Motor neuron (in vitro differentiated cells): ENCODE measurements around the gene S100PBP. TPM values are rescaled to one million over a fixed set of nuclear protein-coding genes. Genes with fewer than 3 reads are reported as not detected.
"Not testable (repeated sequence)": the region's sequence is repeated elsewhere in the genome, so short reads cannot be mapped to it uniquely, and the experiment has no call there.

Experiments used
- ATAC-seq, 8 experiments: fragments of 200-7000 bp; cut with Tn5 transposase; replicated peaks in 6 of 8; 2 replicates each; pipeline ENCODE4 v1.8.0; 2021; ENCODE audit warnings: mild to moderate bottlenecking in 8 of 8, moderate library complexity in 8 of 8
- H3K27ac ChIP-seq, 2 donors: fragments of 250-450 bp; sonication (Bioruptor Pico); 2 replicates each; pipeline ENCODE4 v1.9.0; 2021; ENCODE audit warnings: antibody characterized with exemption in 2 of 2, mild to moderate bottlenecking in 2 of 2, moderate library complexity in 1 of 2
- H3K4me1 ChIP-seq, 2 donors: fragments of 250-450 bp; sonication (Bioruptor Pico); replicated peaks in 1 of 2; 2 replicates each; pipeline ENCODE4 v1.6.1; 2021; ENCODE audit warnings: antibody characterized with exemption in 2 of 2, mild to moderate bottlenecking in 2 of 2, moderate library complexity in 1 of 2
- H3K4me3 ChIP-seq, 5 donors: fragments of 250-450 bp; sonication (Bioruptor Pico); 2 replicates each; pipeline ENCODE4 v1.9.0; 2021; ENCODE audit warnings: antibody characterized with exemption in 5 of 5, mild to moderate bottlenecking in 5 of 5, moderate library complexity in 4 of 5
- WGBS, 10 experiments: fragments of 450-650 bp; shearing (Covaris generic); methylation state at CpG; one replicate each; pipeline ENCODE4 v1.0.0; 2022; 5-methylcytosine and 5-hydroxymethylcytosine counted together
- in situ Hi-C, 9 experiments: fragments of 400-800 bp; cut with MboI; loops; one replicate each; pipeline ENCODE4 v1.15.0; 2021; ENCODE audit warnings: low sequenced_read_pairs in 9 of 9, low pct_unique_long_range_greater_than_20kb in 2 of 9; ENCODE audit not compliant: unreplicated experiment in 9 of 9
- total RNA-seq, 8 experiments: library from RNA; unstranded; fragments of 300-600 nt; gene quantifications; 2 replicates each; pipeline versions ENCODE4 v1.2.3 to v1.2.4, GENCODE V29; 2022

Gene S100PBP
- total RNA-seq, 8 experiments from 2014 or later, result 20.3 to 57.0 (median 32.9) TPM

DNA sequence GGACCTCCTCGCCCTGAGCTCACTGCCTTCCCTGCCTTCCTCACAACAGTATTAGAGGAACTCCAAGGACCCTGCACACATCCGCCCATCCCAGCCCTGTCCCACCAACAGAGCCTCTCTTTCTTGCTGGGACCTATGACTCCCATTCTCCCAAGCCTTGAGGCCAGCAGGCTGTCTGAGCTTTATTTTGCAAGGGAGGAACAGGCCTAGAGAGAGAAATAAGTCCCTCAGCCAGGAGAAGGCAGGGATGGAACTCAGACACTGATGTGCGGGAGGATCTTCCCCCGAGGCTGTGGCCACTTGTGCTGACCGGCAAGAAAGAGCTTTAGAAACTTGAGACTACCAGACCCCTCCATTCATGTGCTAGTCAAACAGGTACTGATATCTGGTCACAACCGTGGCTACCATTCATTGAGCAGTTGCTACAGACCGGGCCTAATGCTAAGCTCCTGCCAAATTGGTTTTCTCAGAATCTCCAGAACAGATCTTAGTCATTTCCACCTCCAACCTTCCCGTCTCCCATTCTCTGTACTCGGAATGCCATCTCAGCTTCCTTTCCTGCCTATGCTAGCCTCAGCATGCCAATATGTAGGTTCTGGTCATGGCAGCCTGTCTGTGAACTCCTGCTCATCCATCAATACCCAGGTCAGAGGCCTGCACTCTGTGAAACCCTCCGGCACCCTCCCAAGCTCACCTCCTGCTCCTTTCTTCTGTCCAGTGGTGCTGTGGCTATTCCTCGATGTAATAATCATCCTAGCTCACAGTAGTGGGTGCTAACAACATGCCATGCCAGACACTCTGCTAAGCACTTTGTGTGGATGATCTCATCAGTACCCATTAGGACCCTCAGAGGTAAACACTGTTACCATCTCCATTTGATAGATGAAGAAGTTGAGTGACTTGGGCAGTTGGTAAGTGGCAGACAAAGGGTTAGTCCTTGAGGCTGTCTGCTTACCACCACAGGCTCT is 79.9 kb downstream of the S100PBP start:
- WGBS, 10 experiments, result 60 to 100% (median 83%) methylated on average over 1 to 11 of the region's 11 CpGs
- no peak overlapping the region for H3K27ac ChIP-seq
- H3K4me1 ChIP-seq, result peaks cover 20 to 25% of the 10 kb centered on the region in 2 donors
- no peak for ATAC-seq
- no peak overlapping the region for H3K4me3 ChIP-seq
- in situ Hi-C loops, result no loop called here

DNA sequence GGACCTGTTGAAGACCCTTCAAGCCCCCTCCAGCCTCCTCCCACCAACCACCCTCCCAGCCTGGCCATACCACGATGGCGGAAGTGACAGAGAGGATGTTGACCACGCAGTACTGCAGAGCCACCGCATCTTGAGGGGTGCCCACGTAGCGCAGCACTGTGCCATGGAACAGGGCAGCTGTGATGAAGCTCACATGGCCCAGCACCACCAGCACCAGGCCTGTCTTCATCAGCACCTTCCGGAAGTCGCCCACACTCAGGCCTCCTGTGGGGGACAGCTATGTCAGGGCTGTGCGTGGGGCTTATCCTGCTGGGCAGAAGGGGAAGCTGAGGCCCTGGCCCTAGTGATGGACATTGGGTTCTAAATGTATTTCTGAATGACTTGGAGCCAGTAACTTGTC is 80.6 kb downstream of the S100PBP start:
- no peak for ATAC-seq
- 83 to 100% (median 94%) methylated on average over 1 to 9 of the region's 9 CpGs; no CpG with 5 or more reads in 5 of the 10 experiments for WGBS, 10 experiments
- no peak overlapping the region for H3K4me3 ChIP-seq
- H3K4me1 ChIP-seq, result peaks cover 17 to 19% of the 10 kb centered on the region in 2 donors
- in situ Hi-C loops, result no loop called here
- H3K27ac ChIP-seq, result no peak overlapping the region

GRCh38 chr1:32898958-32899357 is 81.5 kb downstream of the S100PBP start:
- Histone ChIP-seq H3K4me1 (peaks cover 12 to 14% of the 10 kb centered on the region in 2 donors), H3K4me3 (no peak overlapping the region), H3K27ac (no peak overlapping the region)
- in situ Hi-C loops, result no loop called here
- no peak for ATAC-seq
- WGBS, 10 experiments, result 93 to 100% (median 95%) methylated on average over 1 to 3 of the region's 3 CpGs; no CpG with 5 or more reads in 6 of the 10 experiments

GRCh38 chr1:32899586-32900296 is 82.3 kb downstream of the S100PBP start:
- H3K4me3 ChIP-seq, result no peak overlapping the region
- peaks cover 4 to 6% of the 10 kb centered on the region in 2 donors for H3K4me1 ChIP-seq
- in situ Hi-C loops, result no loop called here
- ATAC-seq, result no peak
- no peak overlapping the region for H3K27ac ChIP-seq
- 0 to 70% (median 51%) methylated on average over 1 to 4 of the region's 7 CpGs; no CpG with 5 or more reads in 3 of the 10 experiments for WGBS, 10 experiments

GRCh38 chr1:32900371-32900955 is 83.0 kb downstream of the S100PBP start:
- in situ Hi-C loops, result no loop called here
- Histone ChIP-seq H3K4me3 (peak overlapping the region; percentile 37 to 56 (median 42)), H3K27ac (no peak overlapping the region), H3K4me1 (no peaks in the 10 kb centered on the region)
- 18 to 50% (median 30%) methylated on average over 2 to 18 of the region's 22 CpGs; no CpG with 5 or more reads in 4 of the 10 experiments for WGBS, 10 experiments
- peak in 5 of 8 experiments; percentile 2 to 15 (median 9) for ATAC-seq

DNA sequence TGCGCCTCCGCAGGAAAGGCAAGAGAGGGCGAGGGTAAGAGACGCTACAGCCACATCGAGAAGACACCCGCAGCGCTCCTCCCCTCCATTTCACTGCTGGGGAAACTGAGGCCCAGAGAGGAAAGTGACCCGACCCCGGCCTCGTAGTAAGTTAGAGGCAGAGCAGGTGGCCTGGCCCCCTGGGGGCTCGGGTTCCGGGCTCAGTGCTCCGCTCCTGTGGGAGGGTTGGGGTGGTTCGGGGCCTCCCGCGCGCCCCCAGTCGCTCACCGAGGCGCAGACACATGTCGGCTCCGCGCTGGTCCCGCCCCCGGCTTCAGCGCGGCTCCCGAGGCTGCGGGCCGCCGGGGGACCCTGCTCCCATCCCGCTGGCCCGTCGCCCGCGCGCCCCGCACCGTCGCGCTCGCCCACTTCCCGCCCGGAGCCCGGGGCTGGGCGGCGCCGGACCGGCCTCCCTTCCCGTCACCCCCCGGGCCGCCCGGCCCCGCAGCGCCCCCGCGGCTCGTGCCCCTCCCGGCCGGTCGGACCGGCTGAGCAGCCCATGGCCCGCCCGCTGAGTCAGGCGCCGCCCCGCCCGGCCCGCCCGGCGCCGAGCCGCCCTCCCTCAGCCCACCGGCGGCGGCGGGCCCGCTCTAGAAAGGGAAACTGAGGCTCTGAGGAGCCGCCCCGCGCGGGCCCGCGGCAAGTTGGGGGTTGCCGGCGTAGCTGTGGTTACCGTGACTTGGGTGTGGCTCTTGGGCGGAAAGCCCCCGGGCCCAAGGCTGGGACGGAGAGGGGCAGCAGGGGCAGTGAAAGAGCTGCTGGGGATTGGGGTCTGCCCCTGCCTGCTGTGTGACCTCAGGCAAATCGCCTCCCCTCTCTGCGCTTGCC is 83.7 kb downstream of the S100PBP start, which contains the start of gene TMEM54:
Gene TMEM54, minus strand, starts transcription at position 434 of the 867 bp plus-strand sequence. Its CDS starts 151 bp downstream, at position 283.
- in situ Hi-C loops, result no loop called here
- Histone ChIP-seq H3K4me3 (peak within 1 kb of the TSS; percentile 37 to 56 (median 42)), H3K4me1 (no peaks in the 10 kb centered on the region), H3K27ac (no peak within 1 kb of the TSS)
- peak; percentile 86 to 93 (median 90) for ATAC-seq
- WGBS, 10 experiments, result 0 to 80% (median 4%) methylated on average over 1 to 9 of the region's 92 CpGs; no CpG with 5 or more reads in 5 of the 10 experiments

DNA sequence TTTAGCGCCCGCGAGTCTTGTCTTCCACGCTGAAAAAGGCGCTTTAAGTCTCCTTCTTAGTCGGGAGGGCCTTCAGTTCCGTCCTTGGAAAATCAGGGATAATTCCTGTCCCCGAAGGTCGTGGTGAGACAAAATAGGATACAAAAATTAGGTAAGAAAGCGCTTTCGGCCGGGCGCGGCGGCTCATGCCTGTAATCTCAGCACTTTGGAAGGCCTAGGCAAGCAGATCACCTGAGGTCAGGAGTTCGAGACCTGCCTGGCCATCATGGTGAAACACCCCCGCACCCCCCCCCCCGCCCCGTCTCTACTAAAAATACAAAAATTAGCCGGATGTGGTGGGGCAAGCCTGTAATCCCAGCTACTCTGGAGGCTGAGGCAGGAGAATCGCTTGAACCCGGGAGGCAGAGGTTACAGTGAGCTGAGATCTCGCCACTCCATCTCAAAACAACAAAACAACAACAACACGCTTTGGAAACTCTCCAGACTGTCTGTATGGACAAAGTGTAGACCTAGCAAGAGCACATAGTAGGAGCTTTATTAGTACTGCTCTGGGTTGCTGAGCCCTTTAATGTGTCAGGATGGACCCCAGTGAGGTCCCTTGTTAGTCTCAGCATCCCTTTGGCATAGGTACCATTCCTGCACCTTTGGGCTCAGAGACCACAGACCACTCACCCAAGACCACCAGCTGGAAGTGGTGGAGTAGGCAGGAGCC is 84.5 kb downstream of the S100PBP start:
- peaks cover under 1% of the 10 kb centered on the region in 2 donors for H3K4me1 ChIP-seq
- H3K4me3 ChIP-seq, result peak overlapping the region; percentile 37 to 56 (median 42)
- no peak overlapping the region for H3K27ac ChIP-seq
- in situ Hi-C loops, result no loop called here
- peak in 1 of 8 experiments; percentile 8 for ATAC-seq
- WGBS, 10 experiments, result 12 to 90% (median 44%) methylated on average over 2 to 17 of the region's 24 CpGs; no CpG with 5 or more reads in 3 of the 10 experiments

DNA sequence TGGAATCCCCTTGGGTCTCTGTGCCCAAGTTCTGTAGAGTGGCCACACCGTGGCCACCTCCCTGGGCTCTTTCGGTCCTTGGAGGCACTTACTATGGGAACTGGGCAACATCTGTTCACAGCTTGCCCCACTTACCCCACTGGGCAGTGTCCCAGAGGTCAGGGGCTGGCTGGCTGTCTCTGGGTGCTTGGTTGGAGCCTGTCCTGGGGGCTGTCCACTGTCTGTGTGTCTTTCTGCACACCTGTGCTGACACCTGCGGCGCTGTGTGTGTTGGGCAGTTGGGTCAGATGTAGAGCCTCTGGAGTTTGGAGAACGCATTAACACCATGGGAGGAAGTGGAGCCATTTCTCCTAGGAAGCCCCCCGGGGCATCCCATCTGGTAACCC is 85.1 kb downstream of the S100PBP start:
- no peak for ATAC-seq
- H3K27ac ChIP-seq, result no peak overlapping the region
- H3K4me1 ChIP-seq, result peaks cover 4% of the 10 kb centered on the region in 2 donors
- no peak overlapping the region for H3K4me3 ChIP-seq
- 66 to 85% (median 78%) methylated on average over 1 to 6 of the region's 6 CpGs; no CpG with 5 or more reads in 5 of the 10 experiments for WGBS, 10 experiments
- in situ Hi-C loops, result no loop called here

- Histone ChIP-seq H3K27ac (no peak overlapping the region), H3K4me1 (peaks cover 4% of the 10 kb centered on the region in 2 donors), H3K4me3 (no peak overlapping the region)
- 42 to 100% (median 77%) methylated on average over 1 to 3 of the region's 3 CpGs; no CpG with 5 or more reads in 2 of the 10 experiments for WGBS, 10 experiments
- in situ Hi-C loops, result no loop called here
- ATAC-seq, result no peak
Measured at GRCh38 chr1:32903991-32904785, 86.7 kb downstream of the S100PBP start.

DNA sequence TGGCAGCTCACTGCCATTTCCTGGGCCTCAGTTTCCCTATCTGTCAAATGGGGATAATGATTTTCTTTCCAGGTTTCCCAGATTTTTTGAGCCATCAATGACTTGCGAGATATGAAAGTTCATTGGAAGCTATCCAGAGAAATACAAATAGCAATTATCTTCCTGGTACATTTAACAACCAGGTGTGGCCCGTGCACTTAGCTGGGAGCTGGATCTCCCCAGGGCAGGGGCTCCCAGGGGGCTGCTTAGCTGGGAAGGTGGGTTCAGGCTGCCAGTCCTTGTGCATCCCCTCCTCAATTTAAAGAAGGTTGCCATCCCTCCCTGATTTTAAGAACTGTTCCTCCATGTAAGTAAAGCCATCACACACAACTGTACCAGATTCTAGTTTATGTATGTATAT is 87.3 kb downstream of the S100PBP start:
- WGBS, 10 experiments, result 44 to 100% (median 83%) methylated on average over 1 to 2 of the region's 2 CpGs; no CpG with 5 or more reads in 3 of the 10 experiments
- in situ Hi-C loops, result no loop called here
- ATAC-seq, result no peak
- no peak overlapping the region for H3K27ac ChIP-seq
- H3K4me1 ChIP-seq, result peaks cover 4% of the 10 kb centered on the region in 2 donors
- no peak overlapping the region for H3K4me3 ChIP-seq

- in situ Hi-C loops, ATAC-seq, H3K4me3 ChIP-seq, H3K27ac ChIP-seq, H3K4me1 ChIP-seq: not testable (repeated sequence)
- 58 to 95% (median 82%) methylated on average over 2 to 10 of the region's 10 CpGs for WGBS, 10 experiments
Measured at GRCh38 chr1:32905588-32905987, 88.1 kb downstream of the S100PBP start.
